Stimulated activated naive CD8-positive, alpha-beta T cell treated with anti-CD3 and anti-CD28 coated beads, Interleukin-15, amount 100 ng/mL, for 72 hours (primary cell): Measurements from ENCODE around the gene ANTKMT.

ENCODE experiments used
- ATAC-seq: fragments of 150-1000 bp; cut with Tn5 transposase; 2 replicates; pipeline ENCODE4 v1.10.0; 2021; ENCODE audit warnings: mild to moderate bottlenecking, moderate library complexity
- DNase-seq, 2 donors: peaks; one replicate each; pipeline ENCODE4 v3.0.0; 2021 to 2022
- H3K27ac Mint-ChIP-seq, 2 donors: one replicate each; pipeline ENCODE4 v1.8.0; 2022; ENCODE audit warnings: mild to moderate bottlenecking in 2 of 2, mixed read lengths in 2 of 2, moderate library complexity in 2 of 2
- H3K27me3 Mint-ChIP-seq: one replicate; pipeline ENCODE4 v1.8.0; 2022; ENCODE audit warnings: mixed read lengths
- H3K4me1 Mint-ChIP-seq: one replicate; pipeline ENCODE4 v1.8.0; 2022; ENCODE audit warnings: mild to moderate bottlenecking, mixed read lengths
- H3K4me3 Mint-ChIP-seq, 2 donors: one replicate each; pipeline ENCODE4 v1.8.0; 2022; ENCODE audit warnings: mild to moderate bottlenecking in 2 of 2, mixed read lengths in 2 of 2, moderate library complexity in 1 of 2
- H3K9me3 Mint-ChIP-seq, 2 donors: one replicate each; pipeline ENCODE4 v1.8.0; 2022; ENCODE audit warnings: mixed read lengths in 2 of 2

ANTKMT gene

GRCh38 chr16:678858-679813, 41.8 kb upstream of the ANTKMT start:
- H3K4me1 Mint-ChIP-seq, result peaks cover 51% of the 10 kb centered on the region
- H3K4me3 Mint-ChIP-seq, result peak overlapping the region; percentile 86 to 90
- DNase-seq, result peak; percentile 58 to 64
- peaks cover 19% of the 10 kb centered on the region for H3K27me3 Mint-ChIP-seq
- no peaks in the 10 kb centered on the region for H3K9me3 Mint-ChIP-seq
- ATAC-seq, result peak; percentile 8
- H3K27ac Mint-ChIP-seq, result peak overlapping the region in 1 of 2 donors; percentile 75

- Mint-ChIP-seq H3K4me3 (peak within 1 kb of the TSS; percentile 86 to 90), H3K27ac (peak within 1 kb of the TSS in 1 of 2 donors; percentile 75), H3K9me3 (no peaks in the 10 kb centered on the region), H3K27me3 (peaks cover 15% of the 10 kb centered on the region), H3K4me1 (peaks cover 56% of the 10 kb centered on the region)
- DNase-seq (peak; percentile 89 to 91), ATAC-seq (peak; percentile 56)
Measured at GRCh38 chr16:679814-680624, 40.9 kb upstream of the ANTKMT start, which contains the start of gene STUB1. Gene STUB1 (plus strand): TSS chr16:680410. CDS start chr16:680526, 116 bp downstream.

GRCh38 chr16:680625-680945, 40.4 kb upstream of the ANTKMT start:
- DNase-seq (no peak), ATAC-seq (no peak)
- Mint-ChIP-seq H3K27ac (no peak overlapping the region), H3K4me3 (peak overlapping the region; percentile 85 to 90), H3K4me1 (peaks cover 57% of the 10 kb centered on the region), H3K9me3 (no peaks in the 10 kb centered on the region), H3K27me3 (peaks cover 10% of the 10 kb centered on the region)

- no peak for ATAC-seq
- Mint-ChIP-seq H3K9me3 (no peaks in the 10 kb centered on the region), H3K4me3 (peak overlapping the region; percentile 85 to 90), H3K27me3 (peaks cover 10% of the 10 kb centered on the region), H3K4me1 (peaks cover 62% of the 10 kb centered on the region), H3K27ac (no peak overlapping the region)
- no peak for DNase-seq
Measured at GRCh38 chr16:680967-681745, 39.8 kb upstream of the ANTKMT start.

GRCh38 chr16:681746-682427, 39.1 kb upstream of the ANTKMT start:
- peak overlapping the region; percentile 85 to 90 for H3K4me3 Mint-ChIP-seq
- no peak overlapping the region for H3K27ac Mint-ChIP-seq
- peaks cover 6% of the 10 kb centered on the region for H3K27me3 Mint-ChIP-seq
- H3K4me1 Mint-ChIP-seq, result peaks cover 67% of the 10 kb centered on the region
- ATAC-seq, result no peak
- H3K9me3 Mint-ChIP-seq, result no peaks in the 10 kb centered on the region
- DNase-seq, result no peak

- Mint-ChIP-seq H3K9me3 (no peaks in the 10 kb centered on the region), H3K27me3 (no peaks in the 10 kb centered on the region), H3K4me1 (peaks cover 69% of the 10 kb centered on the region), H3K4me3 (peak overlapping the region; percentile 76 to 90), H3K27ac (peak overlapping the region in 1 of 2 donors; percentile 87)
- ATAC-seq, result no peak
- no peak for DNase-seq
Measured at GRCh38 chr16:682493-683395, 38.2 kb upstream of the ANTKMT start.

- Mint-ChIP-seq H3K9me3 (no peaks in the 10 kb centered on the region), H3K4me1 (peaks cover 77% of the 10 kb centered on the region), H3K4me3 (peak overlapping the region; percentile 76 to 90), H3K27me3 (no peaks in the 10 kb centered on the region), H3K27ac (peak overlapping the region in 1 of 2 donors; percentile 82)
- DNase-seq (no peak), ATAC-seq (no peak)
Measured at GRCh38 chr16:683396-684070, 37.4 kb upstream of the ANTKMT start.

DNA sequence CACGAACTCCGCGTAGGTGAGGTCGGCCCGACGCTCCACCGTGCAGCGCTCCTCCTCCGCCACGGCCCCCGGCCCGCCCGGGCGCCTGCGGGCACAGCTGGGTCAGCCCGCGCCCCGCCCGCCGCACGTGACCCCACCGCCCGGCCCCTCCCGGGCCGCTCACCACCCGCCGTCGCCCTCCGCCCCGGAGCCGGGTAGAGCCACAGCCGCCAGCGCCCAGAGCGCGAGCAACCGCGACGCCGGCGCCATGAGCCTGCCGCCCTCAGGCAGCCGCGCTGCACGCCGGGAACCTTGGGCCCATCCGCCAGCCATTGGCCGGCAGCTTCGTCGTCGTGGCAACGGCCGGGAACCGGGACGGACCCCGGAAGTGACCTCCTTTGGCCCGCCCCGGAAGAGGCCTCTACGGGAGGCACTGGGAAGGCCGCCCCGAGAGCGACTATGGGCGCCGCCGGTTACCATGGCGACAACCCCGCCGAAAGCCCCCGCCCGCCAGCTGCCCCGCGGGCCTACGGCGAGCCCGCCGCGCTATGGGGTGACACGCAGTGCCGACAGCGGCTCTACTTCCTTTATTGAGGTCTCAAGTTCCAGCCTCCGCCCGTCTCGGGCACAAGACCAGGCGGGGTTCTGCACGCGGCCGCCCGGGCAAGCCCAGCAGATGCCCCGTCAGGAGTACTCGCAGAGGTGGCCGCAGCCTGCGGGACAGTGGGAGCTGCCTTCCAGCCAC, 36.7 kb upstream of the ANTKMT start, which contains the start of gene JMJD8:
TSS of gene JMJD8 (minus strand) at position 264 of the 724 bp plus-strand sequence. CDS start at position 249, 15 bp downstream.
- peak; percentile 95 to 97 for DNase-seq
- Mint-ChIP-seq H3K4me1 (peaks cover 78% of the 10 kb centered on the region), H3K27ac (peak within 1 kb of the TSS; percentile 33 to 82), H3K9me3 (no peaks in the 10 kb centered on the region), H3K4me3 (peak within 1 kb of the TSS; percentile 83 to 90), H3K27me3 (no peaks in the 10 kb centered on the region)
- peak; percentile 87 for ATAC-seq

DNA sequence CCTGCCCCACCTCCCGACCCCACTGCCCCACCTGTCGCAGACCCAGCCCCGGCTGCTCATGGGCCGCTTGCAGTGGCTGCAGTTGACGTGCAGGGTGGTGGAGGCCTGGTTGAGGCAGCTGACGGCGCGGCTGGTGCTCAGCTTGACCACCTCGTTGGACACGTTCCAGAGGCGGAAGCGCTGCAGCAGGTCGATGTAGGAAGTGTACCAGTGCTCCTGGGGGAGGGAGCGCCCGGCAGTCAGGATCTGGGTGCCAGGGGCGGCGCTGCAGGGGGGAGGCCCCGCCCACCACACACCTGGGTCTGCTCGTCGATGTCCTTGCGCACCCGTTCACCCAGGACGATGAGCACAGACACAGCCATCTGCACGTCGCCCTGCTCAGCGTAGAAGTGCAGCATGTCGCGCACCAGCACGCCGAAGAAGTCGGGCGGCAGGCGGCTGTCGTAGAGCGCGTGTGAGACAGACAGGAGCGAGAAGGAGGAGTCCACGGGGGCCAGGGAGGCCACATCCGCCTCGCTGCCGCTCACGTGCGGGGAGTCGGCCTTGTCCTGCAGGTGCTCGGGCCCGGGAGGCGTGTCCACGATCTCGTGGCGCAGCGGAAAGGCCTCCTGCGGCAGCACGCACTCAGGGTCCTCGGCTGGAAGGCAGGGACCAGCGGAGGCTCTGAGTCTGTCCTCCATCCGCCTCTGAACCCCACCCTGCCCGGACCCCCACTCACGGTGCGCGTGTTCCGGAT, 35.8 kb upstream of the ANTKMT start:
- Mint-ChIP-seq H3K27me3 (no peaks in the 10 kb centered on the region), H3K4me1 (peaks cover 82% of the 10 kb centered on the region), H3K9me3 (no peaks in the 10 kb centered on the region), H3K27ac (no peak overlapping the region), H3K4me3 (no peak overlapping the region)
- DNase-seq (no peak), ATAC-seq (no peak)

DNA sequence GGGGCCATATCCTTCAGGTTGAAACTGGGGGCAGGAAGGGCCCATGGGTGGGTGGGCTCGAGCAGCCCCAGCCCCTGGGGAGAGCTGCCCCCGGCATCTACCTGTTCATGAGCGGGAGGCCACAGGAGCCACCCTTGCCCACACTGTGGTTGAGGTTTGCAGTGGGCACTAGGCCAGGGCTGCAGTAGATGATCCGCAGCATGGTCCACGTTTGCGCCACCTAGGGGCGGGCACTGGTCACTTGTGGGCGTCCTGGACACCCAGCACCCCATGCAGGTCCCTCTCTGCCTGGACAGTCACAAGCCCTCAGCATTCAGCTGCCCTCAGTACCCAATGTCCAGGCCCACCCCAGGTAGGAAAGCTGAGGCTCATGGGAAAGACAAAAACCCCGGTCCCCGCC, 35.0 kb upstream of the ANTKMT start:
- peak overlapping the region; percentile 29 to 42 for H3K4me3 Mint-ChIP-seq
- H3K27ac Mint-ChIP-seq, result no peak overlapping the region
- DNase-seq (no peak), ATAC-seq (no peak)
- H3K9me3 Mint-ChIP-seq, result peaks cover 0 to 4% of the 10 kb centered on the region in 2 donors
- H3K4me1 Mint-ChIP-seq, result peaks cover 88% of the 10 kb centered on the region
- no peaks in the 10 kb centered on the region for H3K27me3 Mint-ChIP-seq

DNA sequence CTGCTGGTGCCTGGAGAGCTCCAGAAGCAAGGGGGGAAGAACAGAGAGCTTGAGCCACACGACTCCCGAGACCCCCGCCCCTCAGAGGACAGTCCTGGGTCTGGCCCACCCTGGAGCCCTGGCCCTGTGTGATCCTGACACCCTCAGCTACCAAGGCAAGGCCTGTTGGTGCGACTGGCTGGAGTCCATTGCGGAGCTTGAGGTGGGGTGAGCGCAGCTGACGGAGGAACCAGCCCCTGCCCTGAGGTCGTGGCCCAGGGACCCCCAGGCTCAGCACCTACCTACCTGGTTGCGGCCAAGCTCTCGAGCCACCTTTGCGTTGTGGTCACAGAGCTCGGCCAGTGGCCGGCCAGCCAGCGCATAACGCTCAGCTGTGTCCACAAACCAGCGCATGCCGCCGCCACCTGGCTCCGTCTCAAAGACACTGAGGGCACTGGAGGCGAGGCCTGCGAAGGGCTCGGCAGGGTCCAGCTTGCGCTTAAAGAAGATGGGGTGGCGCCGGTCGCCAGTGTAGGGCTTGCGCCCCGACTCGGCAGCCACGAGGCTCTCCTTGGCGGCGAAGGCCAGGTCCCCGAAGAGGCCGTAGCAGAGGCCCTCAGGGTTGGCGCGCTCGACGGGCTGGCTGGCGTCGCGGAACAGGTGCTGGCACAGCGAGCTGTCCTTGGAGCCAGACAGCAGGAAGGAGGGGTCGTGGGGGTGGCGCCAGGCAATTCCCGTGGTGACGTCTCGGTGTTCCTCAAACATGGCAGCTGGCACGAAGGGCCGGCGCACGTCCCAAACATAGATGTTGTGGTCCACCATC, 34.3 kb upstream of the ANTKMT start:
- ATAC-seq (no peak), DNase-seq (no peak)
- Mint-ChIP-seq H3K4me1 (peaks cover 85% of the 10 kb centered on the region), H3K9me3 (peaks cover 0 to 9% of the 10 kb centered on the region in 2 donors), H3K27ac (no peak overlapping the region), H3K4me3 (no peak overlapping the region), H3K27me3 (no peaks in the 10 kb centered on the region)

DNA sequence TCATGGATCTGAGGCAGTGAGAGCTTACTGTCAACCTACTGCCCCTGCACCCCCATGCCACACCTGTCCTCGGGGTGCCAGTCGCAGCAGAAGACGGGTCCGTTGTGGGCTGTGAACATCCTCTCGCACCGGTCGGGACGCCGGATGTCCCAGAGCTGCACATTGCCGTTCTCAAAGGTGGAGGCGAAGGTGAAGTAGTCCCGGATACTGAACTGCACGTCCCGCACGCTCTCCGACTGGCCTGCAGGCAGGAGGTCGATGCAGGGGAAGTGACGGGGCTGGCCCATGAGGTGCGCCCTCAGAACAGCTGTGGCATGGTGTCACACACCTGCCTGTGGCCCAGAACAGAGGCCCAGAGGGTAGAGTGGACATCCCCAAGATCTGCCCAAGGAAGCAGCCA, 33.4 kb upstream of the ANTKMT start:
- ATAC-seq (no peak), DNase-seq (no peak)
- Mint-ChIP-seq H3K4me1 (peaks cover 77% of the 10 kb centered on the region), H3K27ac (no peak overlapping the region), H3K27me3 (peaks cover under 1% of the 10 kb centered on the region), H3K4me3 (no peak overlapping the region), H3K9me3 (peaks cover 0 to 9% of the 10 kb centered on the region in 2 donors)
